KMS-11 (cell line): ENCODE data around the gene UNC5B.

Experiments used
- H2AFZ ChIP-seq: fragments of 200-600 bp; sonication (generic); 2 replicates; pipeline ENCODE4 v1.6.1; 2016; ENCODE audit warnings: antibody characterized with exemption, mixed run types, low read depth
- H3K27ac ChIP-seq: fragments of 200-600 bp; sonication (generic); 2 replicates; pipeline ENCODE4 v1.6.1; 2016; ENCODE audit warnings: mild to moderate bottlenecking, mixed run types
- H3K27me3 ChIP-seq: fragments of 200-600 bp; sonication (generic); 2 replicates; pipeline ENCODE4 v1.6.1; 2017; ENCODE audit warnings: mild to moderate bottlenecking, low read depth, mixed run types, moderate library complexity; ENCODE audit not compliant: insufficient read depth
- H3K36me3 ChIP-seq: fragments of 200-600 bp; sonication (generic); 2 replicates; pipeline ENCODE4 v1.6.1; 2017; ENCODE audit warnings: mild to moderate bottlenecking, mixed run types; ENCODE audit not compliant: insufficient read depth
- H3K4me1 ChIP-seq: fragments of 200-600 bp; sonication (generic); 2 replicates; pipeline ENCODE4 v1.6.1; 2016; ENCODE audit warnings: mild to moderate bottlenecking, low read depth, mixed run types; ENCODE audit not compliant: poor library complexity, severe bottlenecking
- H3K4me2 ChIP-seq: fragments of 200-600 bp; sonication (generic); 2 replicates; pipeline ENCODE4 v1.7.0; 2016; ENCODE audit warnings: mild to moderate bottlenecking, mixed run types
- H3K4me3 ChIP-seq: fragments of 200-600 bp; sonication (generic); IDR thresholded peaks from 2 replicates; pipeline ENCODE4 v1.6.1; 2017; ENCODE audit warnings: low read depth, low read length, mixed read lengths; ENCODE audit not compliant: insufficient read depth
- H3K79me2 ChIP-seq: fragments of 200-600 bp; sonication (generic); 2 replicates; pipeline ENCODE4 v1.6.1; 2016; ENCODE audit warnings: low read depth, mixed run types; ENCODE audit not compliant: insufficient read depth
- H3K9ac ChIP-seq: fragments of 200-600 bp; sonication (generic); 2 replicates; pipeline ENCODE4 v1.6.1; 2016; ENCODE audit warnings: mild to moderate bottlenecking, mixed run types
- H4K20me1 ChIP-seq: fragments of 200-600 bp; sonication (generic); 2 replicates; pipeline ENCODE4 v1.6.1; 2016; ENCODE audit warnings: mild to moderate bottlenecking, mixed run types; ENCODE audit not compliant: insufficient read depth
- CTCF ChIP-seq: fragments of 200-600 bp; sonication (generic); conservative IDR thresholded peaks from 2 replicates; pipeline ENCODE4 v1.6.1; 2017; ENCODE audit warnings: low read depth, mild to moderate bottlenecking, antibody characterized with exemption, low read length, moderate library complexity, mixed read lengths

The UNC5B gene

GRCh38 chr10:71265201-71265575 lies 52.8 kb downstream of the UNC5B start:
- H4K20me1 ChIP-seq: no peaks in the 10 kb centered on the region
- no peak for TF ChIP-seq CTCF
- H3K4me3 ChIP-seq: no peak overlapping the region
- no peaks in the 10 kb centered on the region for H3K36me3 ChIP-seq
- H3K9ac ChIP-seq: no peak overlapping the region
- H3K27ac ChIP-seq: no peak overlapping the region
- H3K79me2 ChIP-seq: no peaks in the 10 kb centered on the region
- H3K4me1 ChIP-seq: no peaks in the 10 kb centered on the region
- H3K4me2 ChIP-seq: no peak overlapping the region
- H3K27me3 ChIP-seq: peaks cover 9% of the 10 kb centered on the region; the same call in 1 of the 2 replicates
- no peak overlapping the region for H2AFZ ChIP-seq

- H3K4me1 ChIP-seq: no peaks in the 10 kb centered on the region
- no peak for TF ChIP-seq CTCF
- H3K27me3 ChIP-seq: peaks cover 9% of the 10 kb centered on the region; the same call in 1 of the 2 replicates
- H2AFZ ChIP-seq: no peak overlapping the region
- H4K20me1 ChIP-seq: no peaks in the 10 kb centered on the region
- no peak overlapping the region for H3K4me2 ChIP-seq
- no peak overlapping the region for H3K4me3 ChIP-seq
- H3K79me2 ChIP-seq: no peaks in the 10 kb centered on the region
- no peak overlapping the region for H3K9ac ChIP-seq
- H3K27ac ChIP-seq: no peak overlapping the region
- no peaks in the 10 kb centered on the region for H3K36me3 ChIP-seq
Measured at GRCh38 chr10:71265618-71266146, 53.3 kb downstream of the UNC5B start.

GRCh38 chr10:71266147-71266917 lies 54.0 kb downstream of the UNC5B start:
- H3K4me1 ChIP-seq: no peaks in the 10 kb centered on the region
- peaks cover 9% of the 10 kb centered on the region; the same call in 1 of the 2 replicates for H3K27me3 ChIP-seq
- no peak overlapping the region for H3K9ac ChIP-seq
- no peak overlapping the region for H2AFZ ChIP-seq
- H3K27ac ChIP-seq: no peak overlapping the region
- H3K4me3 ChIP-seq: no peak overlapping the region
- no peaks in the 10 kb centered on the region for H3K36me3 ChIP-seq
- TF ChIP-seq CTCF: no peak
- H3K79me2 ChIP-seq: no peaks in the 10 kb centered on the region
- H3K4me2 ChIP-seq: no peak overlapping the region
- no peaks in the 10 kb centered on the region for H4K20me1 ChIP-seq

- Histone ChIP-seq H3K79me2 (no peaks in the 10 kb centered on the region), H3K4me1 (no peaks in the 10 kb centered on the region), H3K9ac (no peak overlapping the region), H3K27ac (no peak overlapping the region), H3K27me3 (peaks cover 9% of the 10 kb centered on the region; the same call in 1 of the 2 replicates), H3K36me3 (no peaks in the 10 kb centered on the region), H2AFZ (no peak overlapping the region), H4K20me1 (no peaks in the 10 kb centered on the region), H3K4me2 (no peak overlapping the region), H3K4me3 (no peak overlapping the region)
- no peak for TF ChIP-seq CTCF
Measured at GRCh38 chr10:71266918-71267442, 54.6 kb downstream of the UNC5B start.
